ENCODE measurements around the gene SUMO4.

- no peak for TF ChIP-seq CTCF (IDR thresholded peaks at IDR 0.05)
- no peak for TF ChIP-seq MAX (IDR thresholded peaks at IDR 0.05; ENCODE audit: low read depth)
- no peak for TF ChIP-seq RFX5 (IDR thresholded peaks at IDR 0.05; ENCODE audit: low read length)
Measured at GRCh38 chr6:149449831-149450678, 50.0 kb downstream of the SUMO4 start.
